Neural progenitor cell (in vitro differentiated cells): ENCODE data around the gene CDCA8. TPM values are rescaled to one million over a fixed set of nuclear protein-coding genes. Genes with fewer than 3 reads are reported as not detected.

ENCODE experiments used
- DNase-seq: peaks from one replicate; pipeline ENCODE4 v3.0.0-alpha.2; 2016; ENCODE audit warnings: low spot score
- H2AFZ ChIP-seq: fragments of 200-600 bp; sonication (generic); replicated peaks from 2 replicates; pipeline ENCODE4 v1.6.1; 2016; ENCODE audit warnings: antibody characterized with exemption
- H3F3A ChIP-seq: fragments of 200-600 bp; sonication (generic); 2 replicates; pipeline ENCODE4 v1.6.1; 2016; ENCODE audit warnings: antibody characterized with exemption, low read depth
- H3K27ac ChIP-seq: fragments of 200-600 bp; sonication (generic); 2 replicates; pipeline ENCODE4 v1.5.1; 2016; ENCODE audit warnings: mild to moderate bottlenecking
- H3K27me3 ChIP-seq: fragments of 200-600 bp; sonication (generic); 2 replicates; pipeline ENCODE4 v1.6.1; 2016; ENCODE audit warnings: mild to moderate bottlenecking, moderate library complexity
- H3K36me3 ChIP-seq: fragments of 200-600 bp; sonication (generic); 2 replicates; pipeline ENCODE4 v1.5.1; 2016
- H3K4me1 ChIP-seq: fragments of 200-600 bp; sonication (generic); 2 replicates; pipeline ENCODE4 v1.6.1; 2016; ENCODE audit warnings: mixed run types
- H3K4me2 ChIP-seq: fragments of 200-600 bp; sonication (generic); 2 replicates; pipeline ENCODE4 v1.6.1; 2016
- H3K4me3 ChIP-seq: fragments of 200-600 bp; sonication (generic); 2 replicates; pipeline ENCODE4 v1.5.1; 2016
- H3K79me2 ChIP-seq: fragments of 200-600 bp; sonication (generic); 2 replicates; pipeline ENCODE4 v1.6.1; 2016; ENCODE audit warnings: low read depth
- H3K9ac ChIP-seq: fragments of 200-600 bp; sonication (generic); 2 replicates; pipeline ENCODE4 v1.6.1; 2016
- H3K9me3 ChIP-seq: fragments of 200-600 bp; sonication (generic); 2 replicates; pipeline ENCODE4 v1.5.1; 2016; ENCODE audit warnings: low read depth
- H4K20me1 ChIP-seq: fragments of 200-600 bp; sonication (generic); 2 replicates; pipeline ENCODE4 v1.6.1; 2016; ENCODE audit warnings: low read depth
- H3K27ac Mint-ChIP-seq: 3 replicates; pipeline ENCODE4 v1.8.0; 2021; ENCODE audit warnings: mixed read lengths
- H3K27me3 Mint-ChIP-seq: 2 replicates; pipeline ENCODE4 v1.8.0; 2022; ENCODE audit warnings: low read depth, mild to moderate bottlenecking, inconsistent platforms, moderate library complexity, mixed read lengths; ENCODE audit not compliant: insufficient read depth
- H3K36me3 Mint-ChIP-seq: 3 replicates; pipeline ENCODE4 v1.8.0; 2021; ENCODE audit warnings: mixed read lengths
- H3K4me1 Mint-ChIP-seq: 3 replicates; pipeline ENCODE4 v1.8.0; 2021; ENCODE audit warnings: mixed read lengths
- H3K4me3 Mint-ChIP-seq: 3 replicates; pipeline ENCODE4 v1.8.0; 2021; ENCODE audit warnings: mild to moderate bottlenecking, moderate library complexity, mixed read lengths
- H3K9me3 Mint-ChIP-seq: 3 replicates; pipeline ENCODE4 v1.8.0; 2020; ENCODE audit warnings: mixed read lengths
- CTCF ChIP-seq: fragments of 200-600 bp; sonication (generic); IDR thresholded peaks from 2 replicates; pipeline ENCODE4 v1.5.1; 2017; ENCODE audit warnings: antibody characterized with exemption, mild to moderate bottlenecking
- EZH2 ChIP-seq: fragments of 200-600 bp; sonication (generic); IDR thresholded peaks from 2 replicates; pipeline ENCODE4 v1.6.1; 2017; ENCODE audit warnings: antibody characterized with exemption, mild to moderate bottlenecking, moderate library complexity
- EZH2phosphoT487 ChIP-seq: fragments of 200-600 bp; sonication (generic); IDR thresholded peaks from 2 replicates; pipeline ENCODE4 v1.6.1; 2017; ENCODE audit warnings: antibody characterized with exemption
- small RNA-seq: library from RNA; depleted of rRNA; stranded (forward); fragments of <200 nt; gene quantifications from one replicate; pipeline ENCODE3, GENCODE V24; 2015
- total RNA-seq: library from RNA; depleted of rRNA; stranded (reverse); fragments of >200 nt; gene quantifications from 2 replicates; pipeline ENCODE4 v1.2.3, GENCODE V29; 2015; ENCODE audit warnings: low replicate concordance

Gene CDCA8
- total RNA-seq, 1 donor from 2014 or later = 49.3 TPM

DNA sequence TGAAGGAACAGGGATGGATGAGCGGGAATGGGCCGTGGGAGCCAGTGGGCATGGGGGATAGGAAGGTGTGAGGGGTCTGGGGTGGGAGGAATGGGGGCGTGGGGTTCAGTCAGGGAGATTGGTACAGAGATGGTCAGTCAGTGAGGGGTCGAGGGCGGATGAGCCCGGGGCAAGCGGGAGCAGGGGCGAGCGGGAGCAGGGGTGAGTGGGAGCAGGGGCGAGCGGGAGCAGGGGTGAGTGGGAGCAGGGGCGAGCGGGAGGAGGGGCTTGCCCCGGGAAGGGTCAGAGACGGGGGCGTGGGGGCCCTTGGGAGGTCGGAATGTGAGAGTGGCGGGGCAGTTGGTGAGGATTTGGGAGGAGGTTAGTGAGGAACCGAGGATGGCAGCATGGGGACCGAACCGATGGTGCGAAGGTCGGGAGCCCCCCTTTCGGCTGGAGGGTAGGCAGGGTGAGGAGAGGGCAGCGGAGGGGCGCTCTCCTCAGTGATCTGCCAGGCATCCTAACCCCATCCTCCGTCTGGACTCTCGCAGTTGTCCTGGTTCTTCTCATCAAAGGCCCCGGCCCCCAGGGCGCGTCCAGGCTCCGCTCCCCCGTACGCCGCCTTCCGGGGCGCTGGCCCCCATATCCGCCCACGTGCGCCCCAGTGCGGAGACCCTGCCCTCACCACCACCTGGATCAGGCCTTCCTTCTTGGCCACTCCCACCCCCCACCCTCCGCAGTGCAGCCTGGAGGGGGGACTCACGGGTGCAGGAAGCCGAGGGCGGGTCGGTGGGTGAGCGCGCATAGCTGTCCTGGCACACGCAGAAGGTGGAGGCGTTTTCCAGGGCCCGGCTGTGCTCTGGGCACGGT lies 61.4 kb downstream of the CDCA8 start:
- Mint-ChIP-seq H3K4me1 (peaks cover 5% of the 10 kb centered on the region), H3K27me3 (peaks cover 56% of the 10 kb centered on the region), H3K36me3 (peaks cover 1% of the 10 kb centered on the region), H3K4me3 (peak overlapping the region; percentile 82), H3K9me3 (peaks cover 2% of the 10 kb centered on the region), H3K27ac (no peak overlapping the region)
- Histone ChIP-seq H3K9ac (no peak overlapping the region), H3K9me3 (no peaks in the 10 kb centered on the region), H3K79me2 (no peaks in the 10 kb centered on the region), H3K4me2 (peak overlapping the region; percentile 75), H3K4me3 (peak overlapping the region; percentile 43), H4K20me1 (peaks cover 14% of the 10 kb centered on the region), H3K27me3 (peaks cover 100% of the 10 kb centered on the region), H2AFZ (no peak overlapping the region), H3K4me1 (no peaks in the 10 kb centered on the region), H3K27ac (no peak overlapping the region), H3F3A (peaks cover 3% of the 10 kb centered on the region), H3K36me3 (no peaks in the 10 kb centered on the region)
- TF ChIP-seq EZH2 = peak; percentile 58
- no peak for TF ChIP-seq CTCF
- peak; percentile 68 for TF ChIP-seq EZH2phosphoT487
- DNase-seq = no peak

- Histone ChIP-seq H2AFZ (no peak overlapping the region), H3K9ac (no peak overlapping the region), H3K4me3 (no peak overlapping the region), H3K4me1 (no peaks in the 10 kb centered on the region), H3K27me3 (peaks cover 100% of the 10 kb centered on the region), H3K27ac (no peak overlapping the region), H4K20me1 (peaks cover 14% of the 10 kb centered on the region), H3F3A (peaks cover 3% of the 10 kb centered on the region), H3K4me2 (no peak overlapping the region), H3K36me3 (no peaks in the 10 kb centered on the region), H3K9me3 (no peaks in the 10 kb centered on the region), H3K79me2 (no peaks in the 10 kb centered on the region)
- Mint-ChIP-seq H3K36me3 (peaks cover 1% of the 10 kb centered on the region), H3K4me1 (peaks cover 5% of the 10 kb centered on the region), H3K9me3 (peaks cover 2% of the 10 kb centered on the region), H3K27ac (no peak overlapping the region), H3K27me3 (peaks cover 47% of the 10 kb centered on the region), H3K4me3 (no peak overlapping the region)
- DNase-seq = no peak
- TF ChIP-seq EZH2phosphoT487 (no peak), EZH2 (no peak), CTCF (no peak)
These were observed 63.0 kb downstream of the CDCA8 start for GRCh38 chr1:37755290-37755689.

DNA sequence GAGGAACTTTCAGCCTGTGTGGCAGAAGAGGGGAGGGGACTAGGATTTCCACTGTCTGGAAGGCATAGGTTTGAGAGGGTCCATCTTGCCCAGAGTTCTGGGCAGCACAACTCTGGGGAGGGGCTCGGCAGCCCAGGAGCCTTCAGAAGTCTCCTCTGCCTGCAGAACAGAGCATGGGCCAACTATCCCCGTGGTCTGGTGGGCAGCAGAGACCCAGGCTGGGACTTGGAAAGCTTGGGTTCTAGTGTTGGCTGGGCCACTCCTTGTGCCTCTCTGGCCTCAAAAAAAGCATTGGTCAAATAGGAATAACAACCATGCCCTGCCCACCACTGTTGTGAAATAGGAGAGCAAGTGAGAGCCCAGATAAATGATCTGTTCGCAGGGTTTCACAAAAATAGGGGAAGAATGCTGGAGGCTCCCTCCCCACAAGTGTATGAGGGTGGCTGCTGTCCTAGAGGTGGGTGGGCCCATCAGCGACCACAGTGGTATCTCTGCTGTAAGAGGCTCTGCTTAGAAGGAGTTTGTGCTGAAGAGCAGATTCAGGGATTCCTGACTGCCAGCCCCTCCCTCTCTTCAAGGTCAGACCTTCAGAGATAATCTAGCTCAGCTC lies 63.7 kb downstream of the CDCA8 start:
- Histone ChIP-seq H3K4me1 (no peaks in the 10 kb centered on the region), H3K36me3 (no peaks in the 10 kb centered on the region), H3K9ac (no peak overlapping the region), H3K27me3 (peaks cover 100% of the 10 kb centered on the region), H3K27ac (no peak overlapping the region), H3K9me3 (no peaks in the 10 kb centered on the region), H3K4me3 (no peak overlapping the region), H3F3A (peaks cover 3% of the 10 kb centered on the region), H3K79me2 (no peaks in the 10 kb centered on the region), H4K20me1 (peaks cover 14% of the 10 kb centered on the region), H2AFZ (no peak overlapping the region), H3K4me2 (no peak overlapping the region)
- H3K9me3 Mint-ChIP-seq = peaks cover 2% of the 10 kb centered on the region
- TF ChIP-seq CTCF = no peak
- TF ChIP-seq EZH2phosphoT487 = no peak
- no peak for TF ChIP-seq EZH2
- peaks cover 5% of the 10 kb centered on the region for H3K4me1 Mint-ChIP-seq
- peaks cover 44% of the 10 kb centered on the region for H3K27me3 Mint-ChIP-seq
- H3K4me3 Mint-ChIP-seq = no peak overlapping the region
- peaks cover 1% of the 10 kb centered on the region for H3K36me3 Mint-ChIP-seq
- DNase-seq = no peak
- H3K27ac Mint-ChIP-seq = no peak overlapping the region

Small RNA genes lying within 50 kb of the gene (small RNA-seq; reads per million reads assigned to genes)
- not detected for gene RF00019

Other genes with a start within 250 kb of the CDCA8 start
- 1.2 and 3.5 TPM in 2 replicates for gene ZC3H12A, start 217.9 kb upstream of the CDCA8 start, total RNA-seq
- 83.4 and 127 TPM in 2 replicates for gene MEAF6, start 177.8 kb upstream of the CDCA8 start, total RNA-seq
- 15.4 and 22.0 TPM in 2 replicates for gene SNIP1, start 138.2 kb upstream of the CDCA8 start, total RNA-seq
- gene DNALI1, start 135.6 kb upstream of the CDCA8 start, total RNA-seq = 30.3 and 36.5 TPM in 2 replicates
- 48.9 and 67.1 TPM in 2 replicates for gene GNL2, start 96.6 kb upstream of the CDCA8 start, total RNA-seq
- 0.67 and 0.93 TPM in 2 replicates for gene RSPO1, start 57.6 kb upstream of the CDCA8 start, total RNA-seq
- gene EPHA10, start 72.6 kb downstream of the CDCA8 start, total RNA-seq = 0.53 TPM in 1 of 2 replicates, not detected in the other
- gene MANEAL, start 101.3 kb downstream of the CDCA8 start, total RNA-seq = 0.24 and 0.40 TPM in 2 replicates
- 17.7 and 35.7 TPM in 2 replicates for gene C1orf122, start 115.3 kb downstream of the CDCA8 start, total RNA-seq
- 12.9 and 17.4 TPM in 2 replicates for gene YRDC, start 115.7 kb downstream of the CDCA8 start, total RNA-seq
- 5.6 and 5.9 TPM in 2 replicates for gene MTF1, start 167.1 kb downstream of the CDCA8 start, total RNA-seq